Colonic mucosa (tissue), 4 donors: ENCODE data around the gene CMIP. TPM values are rescaled to one million over a fixed set of nuclear protein-coding genes. Genes with fewer than 3 reads are reported as not detected.

Experiments
- DNase-seq: peaks from one replicate; pipeline ENCODE4 v3.0.0-alpha.2; 2020
- H3K27ac ChIP-seq: fragments of 200-600 bp; one replicate; pipeline ENCODE4 v1.8.0; 2021
- H3K27me3 ChIP-seq: fragments of 200-600 bp; one replicate; pipeline ENCODE4 v1.8.0; 2021
- H3K36me3 ChIP-seq: fragments of 200-600 bp; one replicate; pipeline ENCODE4 v1.8.0; 2021
- H3K4me1 ChIP-seq: fragments of 200-600 bp; one replicate; pipeline ENCODE4 v1.8.0; 2021; ENCODE audit warnings: mild to moderate bottlenecking
- H3K4me3 ChIP-seq: fragments of 200-600 bp; one replicate; pipeline ENCODE4 v1.8.0; 2021
- H3K9ac ChIP-seq, 2 donors: one replicate each; pipeline ENCODE4 v1.7.0; 2013; ENCODE audit warnings: control low read depth in 2 of 2, low read depth in 2 of 2, low read length in 2 of 2
- H3K9me3 ChIP-seq: fragments of 200-600 bp; one replicate; pipeline ENCODE4 v1.8.0; 2021
- CTCF ChIP-seq: fragments of 200-600 bp; IDR thresholded peaks from one replicate; pipeline ENCODE4 v1.8.0; 2022; ENCODE audit warnings: antibody characterized with exemption, mild to moderate bottlenecking
- intact Hi-C: fragments of 100-400 bp; cut with DNase I; formaldehyde crosslinking; loops from one replicate; pipeline ENCODE4 v1.14.1; 2022
- total RNA-seq, 2 donors: library from RNA; stranded (reverse); fragmentation: NEBNext Ultra II Directional in 1 of 2; extraction: Animal tissue kit (Norgen Biotek cat#: 25700) in 1 of 2; gene quantifications; one replicate each; pipeline ENCODE4 v1.2.1, GENCODE V29; 2021
- donor health status: healthy.
- donor health status: DM: no; HTN: no; CAD: no.
- donor health status: DM: no; HTN: no; CAD: no.

The CMIP gene
- total RNA-seq, 2 donors from 2014 or later, result 83.4 to 107 TPM

DNA sequence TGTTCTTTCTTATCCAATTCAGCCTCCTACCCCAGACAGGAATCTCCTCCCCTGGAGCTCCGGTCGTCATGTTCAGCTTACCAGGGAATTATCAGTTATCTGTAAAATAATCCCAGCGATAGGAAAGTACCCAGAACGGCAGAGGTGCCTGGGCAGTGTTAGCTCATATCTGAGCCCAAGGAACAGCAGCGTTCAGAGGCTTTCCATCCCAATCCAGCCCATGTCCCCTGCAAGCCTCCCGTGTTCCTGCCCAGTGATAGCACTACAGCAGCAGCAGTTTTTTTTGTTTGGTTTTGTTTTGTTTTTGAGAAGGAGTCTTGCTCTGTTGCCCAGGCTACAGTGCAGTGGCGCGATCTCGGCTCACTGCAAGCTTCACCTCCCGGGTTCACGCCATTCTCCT, 158.2 kb downstream of the CMIP start:
- DNase-seq, result no peak
- Histone ChIP-seq H3K4me3 (no peak overlapping the region), H3K9me3 (no peaks in the 10 kb centered on the region), H3K36me3 (no peaks in the 10 kb centered on the region), H3K27ac (no peak overlapping the region), H3K27me3 (no peaks in the 10 kb centered on the region), H3K9ac (no peak overlapping the region), H3K4me1 (no peaks in the 10 kb centered on the region)
- intact Hi-C loops, result no loop called here
- no peak for TF ChIP-seq CTCF

GRCh38 chr16:81604960-81605383, 160.4 kb downstream of the CMIP start:
- no peak for DNase-seq
- no peaks in the 10 kb centered on the region for H3K9me3 ChIP-seq
- intact Hi-C loops, result no loop called here
- no peak for TF ChIP-seq CTCF
- no peaks in the 10 kb centered on the region for H3K36me3 ChIP-seq
- H3K9ac ChIP-seq, result no peak overlapping the region
- no peak overlapping the region for H3K4me3 ChIP-seq
- H3K4me1 ChIP-seq, result no peaks in the 10 kb centered on the region
- no peak overlapping the region for H3K27ac ChIP-seq
- H3K27me3 ChIP-seq, result no peaks in the 10 kb centered on the region

GRCh38 chr16:81606039-81606438, 161.4 kb downstream of the CMIP start:
- Histone ChIP-seq H3K27ac (no peak overlapping the region), H3K9ac (no peak overlapping the region), H3K27me3 (no peaks in the 10 kb centered on the region), H3K4me3 (no peak overlapping the region), H3K36me3 (no peaks in the 10 kb centered on the region), H3K9me3 (no peaks in the 10 kb centered on the region), H3K4me1 (no peaks in the 10 kb centered on the region)
- TF ChIP-seq CTCF, result no peak
- DNase-seq, result no peak
- intact Hi-C loops, result no loop called here

GRCh38 chr16:81607006-81607405, 162.4 kb downstream of the CMIP start:
- Histone ChIP-seq H3K36me3 (no peaks in the 10 kb centered on the region), H3K27ac (no peak overlapping the region), H3K9me3 (no peaks in the 10 kb centered on the region), H3K4me1 (no peaks in the 10 kb centered on the region), H3K4me3 (no peak overlapping the region), H3K9ac (no peak overlapping the region), H3K27me3 (no peaks in the 10 kb centered on the region)
- intact Hi-C loops, result no loop called here
- no peak for DNase-seq
- TF ChIP-seq CTCF, result no peak

DNA sequence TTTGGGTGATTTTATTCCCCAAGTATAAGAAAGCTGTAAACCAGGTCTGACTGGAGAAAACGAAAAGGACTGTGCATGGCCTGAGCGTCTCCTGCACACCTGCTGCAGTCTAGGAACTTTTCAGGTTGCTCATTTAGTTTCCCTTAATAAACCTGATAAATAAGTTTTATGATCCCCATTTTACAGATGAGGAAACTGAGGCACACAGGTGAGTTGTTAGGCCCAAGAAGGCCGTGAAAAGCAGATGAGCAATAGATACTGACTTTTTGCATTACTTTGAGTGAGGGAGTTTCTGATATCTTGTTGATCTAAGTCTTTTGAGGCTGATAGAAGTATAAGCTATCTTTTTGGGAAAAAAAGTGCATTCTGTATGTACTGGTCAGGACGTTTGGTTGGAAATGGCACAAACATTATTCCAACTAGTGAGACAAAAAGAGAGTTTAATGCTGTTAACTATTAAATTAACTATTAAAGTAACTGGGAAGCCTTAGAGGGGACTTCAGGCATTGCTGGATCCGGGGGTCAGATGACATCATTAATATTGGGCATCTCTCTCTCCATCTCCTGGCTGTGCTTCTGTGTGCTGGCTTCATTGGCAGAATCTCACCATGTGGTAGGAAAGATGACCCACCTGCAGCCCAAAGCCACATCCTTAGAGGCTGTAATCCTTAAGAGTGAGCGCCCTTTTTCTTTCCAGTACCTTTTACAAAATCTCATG, 163.4 kb downstream of the CMIP start:
- no peaks in the 10 kb centered on the region for H3K9me3 ChIP-seq
- H3K4me1 ChIP-seq, result no peaks in the 10 kb centered on the region
- no peak overlapping the region for H3K9ac ChIP-seq
- no peaks in the 10 kb centered on the region for H3K27me3 ChIP-seq
- intact Hi-C loops, result no loop called here
- no peak overlapping the region for H3K27ac ChIP-seq
- no peak overlapping the region for H3K4me3 ChIP-seq
- TF ChIP-seq CTCF, result no peak
- no peaks in the 10 kb centered on the region for H3K36me3 ChIP-seq
- DNase-seq, result no peak
